GM18909 (cell line): ENCODE data around the gene CEP170B.

Experiments
- ATAC-seq: cut with Tn5 transposase; IDR thresholded peaks from one replicate; pipeline ENCODE4 v1.9.1; 2021; ENCODE audit warnings: mild to moderate bottlenecking; ENCODE audit not compliant: unreplicated experiment, poor library complexity

Gene CEP170B

DNA sequence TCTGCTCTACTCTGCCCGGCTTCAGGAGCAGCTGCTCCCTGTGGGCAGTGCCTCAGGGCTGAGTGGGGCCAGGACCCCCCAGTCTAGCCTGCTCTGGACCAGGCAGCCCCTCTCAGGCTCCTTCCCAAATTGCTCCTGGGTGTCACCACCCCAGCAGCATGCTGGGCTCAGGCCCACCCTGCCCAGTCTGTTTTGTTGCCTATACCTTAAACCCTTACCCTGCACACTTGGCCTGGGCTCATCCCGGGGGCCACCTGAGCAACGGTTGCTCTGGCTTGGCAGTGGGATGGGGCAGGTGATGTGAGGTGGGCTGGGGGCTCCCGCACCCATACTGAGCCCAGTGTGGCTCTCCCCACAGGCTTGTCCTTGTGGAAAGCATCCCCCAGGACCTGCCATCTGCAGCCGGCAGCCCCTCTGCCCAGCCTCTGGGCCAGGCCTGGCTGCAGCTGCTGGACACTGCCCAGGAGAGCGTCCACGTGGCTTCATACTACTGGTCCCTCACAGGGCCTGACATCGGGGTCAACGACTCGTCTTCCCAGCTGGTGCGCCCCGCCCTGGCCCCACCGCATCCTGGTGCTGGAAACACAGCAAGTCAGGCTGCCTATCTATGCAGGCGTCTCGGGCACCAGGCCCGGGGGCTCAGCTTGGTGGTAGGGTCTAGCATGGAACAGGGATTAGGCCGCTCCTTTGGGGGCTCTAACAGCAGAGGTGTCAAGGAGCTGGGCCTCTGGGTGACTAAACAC, 63.5 kb downstream of the CEP170B start:
- ATAC-seq: no peak

DNA sequence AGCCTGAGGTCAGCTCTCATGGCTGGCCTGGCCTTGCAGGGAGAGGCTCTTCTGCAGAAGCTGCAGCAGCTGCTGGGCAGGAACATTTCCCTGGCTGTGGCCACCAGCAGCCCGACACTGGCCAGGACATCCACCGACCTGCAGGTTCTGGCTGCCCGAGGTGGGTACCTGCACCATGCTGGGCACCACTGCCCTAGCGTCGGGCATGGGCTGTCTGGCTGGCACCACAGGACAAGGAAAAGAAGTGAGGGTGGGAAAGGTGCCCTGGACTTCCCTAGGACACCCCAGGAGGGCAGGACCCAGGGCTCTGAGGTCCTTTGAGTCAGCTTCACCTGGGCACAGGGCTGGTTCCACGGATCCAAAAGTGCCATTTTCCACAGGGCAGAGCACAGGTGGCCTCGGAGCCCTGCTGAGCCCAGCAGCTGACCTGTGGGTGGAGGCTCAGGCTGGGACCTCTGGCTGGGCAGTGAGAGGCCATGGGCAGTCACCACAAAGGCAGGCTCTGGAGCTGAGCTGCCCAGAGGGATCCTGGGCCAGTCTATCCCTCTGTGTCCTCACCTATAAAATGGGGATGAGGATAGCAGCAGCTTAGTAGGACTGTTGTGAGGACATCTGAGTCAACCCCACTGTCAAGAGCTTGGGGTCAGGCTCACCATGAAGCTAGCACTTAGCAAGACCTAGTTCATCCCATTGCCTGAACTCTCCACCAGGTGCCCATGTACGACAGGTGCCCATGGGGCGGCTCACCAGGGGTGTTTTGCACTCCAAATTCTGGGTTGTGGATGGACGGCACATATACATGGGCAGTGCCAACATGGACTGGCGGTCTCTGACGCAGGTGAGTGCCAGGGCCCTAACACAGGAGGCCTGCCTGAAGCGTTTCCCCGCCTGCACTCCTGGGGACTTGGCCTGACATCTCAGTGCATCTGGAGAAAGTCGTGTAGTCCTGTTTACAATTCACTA, 64.5 kb downstream of the CEP170B start:
- no peak for ATAC-seq

DNA sequence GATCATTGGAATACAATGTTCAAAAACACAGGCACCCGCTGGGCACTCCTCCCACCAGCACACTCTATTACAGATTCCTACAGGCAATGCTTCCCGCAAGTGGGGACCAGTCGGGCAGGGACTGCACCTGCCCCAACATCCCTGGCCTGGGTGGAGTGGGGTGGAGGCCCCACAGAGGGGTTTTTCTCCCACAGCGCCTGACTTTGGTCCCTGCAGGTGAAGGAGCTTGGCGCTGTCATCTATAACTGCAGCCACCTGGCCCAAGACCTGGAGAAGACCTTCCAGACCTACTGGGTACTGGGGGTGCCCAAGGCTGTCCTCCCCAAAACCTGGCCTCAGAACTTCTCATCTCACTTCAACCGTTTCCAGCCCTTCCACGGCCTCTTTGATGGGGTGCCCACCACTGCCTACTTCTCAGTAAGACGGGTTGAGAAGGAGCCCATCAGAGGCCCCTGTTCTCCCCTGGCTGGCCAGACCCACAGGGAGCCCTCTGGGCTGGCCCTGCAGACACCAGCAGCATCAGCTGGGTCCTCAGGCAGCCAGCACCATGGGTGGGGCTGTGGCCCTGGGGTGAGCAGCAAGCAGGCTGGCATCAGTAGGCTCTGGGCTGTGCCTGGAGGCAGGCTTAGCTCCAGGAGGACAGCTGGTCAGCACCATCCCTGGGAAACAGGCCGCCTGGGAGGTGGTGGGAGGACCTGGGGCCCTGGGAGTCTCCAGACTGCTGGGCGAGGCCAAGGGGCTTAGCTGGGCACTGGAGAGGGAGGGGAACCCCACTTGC, 65.6 kb downstream of the CEP170B start:
- ATAC-seq: no peak

DNA sequence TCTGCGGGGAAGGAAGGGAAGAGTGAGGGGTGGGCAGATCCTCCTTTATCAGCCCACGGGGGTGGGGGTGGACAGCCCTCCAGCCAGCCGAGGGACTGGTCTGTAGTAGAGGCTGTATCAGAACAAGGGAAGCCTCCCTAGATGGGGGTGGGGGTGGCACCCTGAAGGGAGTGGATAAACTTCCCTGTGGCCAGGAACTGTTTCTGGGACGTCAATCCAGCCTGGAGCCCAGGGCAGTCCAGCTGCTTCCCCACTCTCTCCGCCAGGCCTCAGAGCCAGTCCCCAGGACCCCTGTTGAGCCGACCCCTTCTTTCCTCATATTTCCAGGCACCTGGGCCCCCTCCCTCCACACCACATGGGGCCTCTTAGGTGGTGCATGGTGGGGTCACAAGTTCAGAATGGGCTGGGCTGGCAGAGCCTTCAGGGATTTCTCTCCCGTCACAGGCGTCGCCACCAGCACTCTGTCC, 66.3 kb downstream of the CEP170B start:
- ATAC-seq: no peak

DNA sequence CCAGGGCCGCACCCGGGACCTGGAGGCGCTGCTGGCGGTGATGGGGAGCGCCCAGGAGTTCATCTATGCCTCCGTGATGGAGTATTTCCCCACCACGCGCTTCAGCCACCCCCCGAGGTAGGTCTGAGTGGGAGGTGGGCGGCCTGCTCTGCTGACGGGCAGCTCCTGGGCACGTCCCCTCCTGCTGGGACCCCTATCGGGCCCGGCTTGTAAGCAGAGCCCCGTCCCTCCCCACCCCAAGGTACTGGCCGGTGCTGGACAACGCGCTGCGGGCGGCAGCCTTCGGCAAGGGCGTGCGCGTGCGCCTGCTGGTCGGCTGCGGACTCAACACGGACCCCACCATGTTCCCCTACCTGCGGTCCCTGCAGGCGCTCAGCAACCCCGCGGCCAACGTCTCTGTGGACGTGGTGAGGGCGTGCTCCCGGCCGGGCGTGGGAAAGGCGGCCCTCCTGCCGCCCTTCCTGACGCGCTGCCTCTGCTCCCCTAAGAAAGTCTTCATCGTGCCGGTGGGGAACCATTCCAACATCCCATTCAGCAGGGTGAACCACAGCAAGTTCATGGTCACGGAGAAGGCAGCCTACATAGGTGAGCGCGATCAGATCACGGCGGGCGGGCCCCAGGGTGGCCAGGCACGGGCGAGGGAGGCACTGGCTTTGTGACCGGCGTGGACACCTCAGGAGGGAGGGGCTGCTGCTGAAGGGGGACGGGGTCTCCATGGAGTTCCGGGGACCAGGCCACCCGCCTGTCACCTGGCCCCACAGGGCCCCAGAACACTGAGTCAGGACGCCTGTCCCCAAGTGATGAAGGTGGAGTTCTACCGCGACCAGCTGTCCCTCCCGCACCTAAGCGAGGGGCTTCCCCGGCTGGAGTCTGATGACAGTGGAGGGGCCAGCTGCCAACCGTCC, 67.0 kb downstream of the CEP170B start:
- no peak for ATAC-seq

DNA sequence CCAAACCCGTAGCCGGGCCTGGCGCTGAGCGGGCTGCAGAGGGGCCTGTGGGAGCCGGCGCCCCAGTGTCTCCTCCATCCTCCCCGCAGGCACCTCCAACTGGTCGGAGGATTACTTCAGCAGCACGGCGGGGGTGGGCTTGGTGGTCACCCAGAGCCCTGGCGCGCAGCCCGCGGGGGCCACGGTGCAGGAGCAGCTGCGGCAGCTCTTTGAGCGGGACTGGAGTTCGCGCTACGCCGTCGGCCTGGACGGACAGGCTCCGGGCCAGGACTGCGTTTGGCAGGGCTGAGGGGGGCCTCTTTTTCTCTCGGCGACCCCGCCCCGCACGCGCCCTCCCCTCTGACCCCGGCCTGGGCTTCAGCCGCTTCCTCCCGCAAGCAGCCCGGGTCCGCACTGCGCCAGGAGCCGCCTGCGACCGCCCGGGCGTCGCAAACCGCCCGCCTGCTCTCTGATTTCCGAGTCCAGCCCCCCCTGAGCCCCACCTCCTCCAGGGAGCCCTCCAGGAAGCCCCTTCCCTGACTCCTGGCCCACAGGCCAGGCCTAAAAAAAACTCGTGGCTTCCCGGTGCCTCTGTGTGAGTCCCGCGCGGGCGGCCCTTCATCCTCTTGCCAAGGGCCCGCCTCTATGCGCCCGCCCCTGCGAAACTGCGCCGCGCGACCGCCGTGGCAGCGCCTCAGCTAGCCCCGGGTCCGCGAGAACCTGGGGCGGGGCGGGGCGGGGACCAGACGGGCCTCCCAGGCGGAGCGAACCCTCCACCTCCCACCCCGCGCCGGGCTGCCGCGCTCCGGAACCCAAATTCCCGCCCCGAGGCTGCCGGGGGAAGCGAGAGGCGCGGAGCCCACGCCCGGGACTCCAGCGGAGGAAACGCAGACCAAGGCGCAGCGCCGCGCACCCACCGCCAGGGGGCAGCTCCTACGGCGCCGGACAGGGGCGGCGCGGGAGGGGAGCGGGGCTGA, 67.9 kb downstream of the CEP170B start:
- peak; percentile 59 for ATAC-seq

DNA sequence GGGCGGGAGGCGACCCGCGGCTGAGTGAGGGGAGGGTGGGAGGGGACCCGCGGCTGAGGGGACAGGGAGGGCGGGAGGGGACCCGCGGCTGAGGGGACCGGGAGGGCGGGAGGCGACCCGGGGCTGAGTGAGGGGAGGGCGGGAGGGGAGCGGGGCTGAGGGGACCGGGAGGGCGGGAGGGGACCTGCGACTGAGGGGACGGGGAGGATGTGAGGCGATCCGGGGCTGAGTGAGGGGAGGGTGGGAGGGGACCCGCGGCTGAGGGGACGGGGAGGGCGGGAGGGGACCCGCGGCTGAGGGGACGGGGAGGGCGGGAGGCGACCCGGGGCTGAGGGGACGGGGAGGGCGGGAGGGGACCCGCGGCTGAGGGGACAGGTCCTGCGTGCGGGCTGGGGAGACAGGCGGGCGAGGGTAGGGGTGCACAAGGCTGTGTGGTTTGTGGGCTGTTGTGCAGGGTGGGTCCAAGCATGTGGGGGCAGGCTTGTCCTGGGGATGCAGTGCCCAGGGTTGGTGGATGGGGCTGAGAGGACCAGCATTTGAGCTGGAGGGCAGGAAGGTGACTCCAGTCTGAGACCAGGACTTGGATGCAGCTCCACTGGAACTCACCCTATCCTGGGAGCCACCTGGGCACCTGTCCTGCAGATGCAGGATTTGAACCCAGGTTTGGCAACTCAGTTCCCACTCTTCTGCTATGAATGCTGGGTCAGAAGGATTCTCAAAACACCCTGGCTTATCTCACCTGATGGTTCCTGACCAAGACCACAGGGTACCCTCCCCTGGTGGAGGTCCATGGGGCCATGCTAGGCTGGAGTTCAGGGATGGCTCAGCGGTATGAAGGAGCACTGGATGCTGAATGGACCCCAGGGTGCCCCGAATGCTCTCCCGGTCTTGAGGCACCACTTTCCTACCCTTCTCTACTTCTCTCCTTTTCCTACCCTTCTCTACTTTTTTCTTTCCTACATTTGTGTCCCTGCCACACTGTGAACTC, 69.0 kb downstream of the CEP170B start:
- ATAC-seq: no peak

DNA sequence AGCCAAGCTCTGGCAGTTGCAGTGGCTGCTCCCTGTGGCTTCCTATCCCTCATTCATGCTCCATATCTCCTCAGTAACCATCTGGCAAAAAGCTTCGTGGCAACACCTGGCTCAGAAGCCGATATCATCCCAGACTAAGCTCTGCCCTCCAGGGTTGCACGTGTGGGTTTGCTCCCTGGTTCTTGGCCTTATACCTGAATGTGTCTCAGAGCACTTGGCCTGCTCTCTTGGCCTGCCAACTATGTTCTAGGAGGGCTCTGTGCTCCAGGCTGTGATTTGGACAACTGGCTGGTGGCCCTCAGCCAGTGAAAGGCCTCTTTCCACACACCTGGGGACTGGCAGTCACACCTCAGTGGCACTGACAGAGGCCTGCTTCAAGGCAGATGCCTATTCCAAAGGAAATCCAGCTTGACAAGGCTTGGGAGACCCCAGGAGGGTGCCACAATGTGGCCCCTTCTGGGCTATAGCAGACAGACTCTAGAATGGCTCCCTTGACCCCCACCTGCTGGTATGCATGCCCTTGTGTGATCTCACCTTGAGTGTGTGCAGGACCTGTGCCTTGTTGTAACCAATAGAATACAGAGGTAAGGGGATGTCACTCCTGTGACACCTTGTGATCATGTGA, 70.1 kb downstream of the CEP170B start:
- ATAC-seq: no peak

DNA sequence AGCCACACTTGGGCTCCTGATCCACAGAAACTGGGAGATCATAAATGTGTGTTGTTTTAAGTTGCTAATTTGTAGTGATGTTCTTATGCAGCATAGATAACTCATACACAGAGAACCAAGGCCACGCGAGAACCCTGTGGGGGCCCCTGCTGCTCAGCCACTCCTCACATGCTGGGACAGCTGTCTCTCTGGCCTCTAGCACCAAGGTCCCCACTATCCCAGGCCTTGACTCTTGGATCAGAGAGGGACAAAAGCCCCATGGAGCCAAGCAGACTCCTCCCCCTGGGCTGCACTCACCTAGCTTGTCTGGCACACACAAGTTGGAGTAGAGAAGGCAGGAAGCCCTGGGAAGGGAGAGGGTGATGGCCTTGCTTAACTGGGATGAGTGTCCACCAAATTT, 70.9 kb downstream of the CEP170B start:
- ATAC-seq: no peak

DNA sequence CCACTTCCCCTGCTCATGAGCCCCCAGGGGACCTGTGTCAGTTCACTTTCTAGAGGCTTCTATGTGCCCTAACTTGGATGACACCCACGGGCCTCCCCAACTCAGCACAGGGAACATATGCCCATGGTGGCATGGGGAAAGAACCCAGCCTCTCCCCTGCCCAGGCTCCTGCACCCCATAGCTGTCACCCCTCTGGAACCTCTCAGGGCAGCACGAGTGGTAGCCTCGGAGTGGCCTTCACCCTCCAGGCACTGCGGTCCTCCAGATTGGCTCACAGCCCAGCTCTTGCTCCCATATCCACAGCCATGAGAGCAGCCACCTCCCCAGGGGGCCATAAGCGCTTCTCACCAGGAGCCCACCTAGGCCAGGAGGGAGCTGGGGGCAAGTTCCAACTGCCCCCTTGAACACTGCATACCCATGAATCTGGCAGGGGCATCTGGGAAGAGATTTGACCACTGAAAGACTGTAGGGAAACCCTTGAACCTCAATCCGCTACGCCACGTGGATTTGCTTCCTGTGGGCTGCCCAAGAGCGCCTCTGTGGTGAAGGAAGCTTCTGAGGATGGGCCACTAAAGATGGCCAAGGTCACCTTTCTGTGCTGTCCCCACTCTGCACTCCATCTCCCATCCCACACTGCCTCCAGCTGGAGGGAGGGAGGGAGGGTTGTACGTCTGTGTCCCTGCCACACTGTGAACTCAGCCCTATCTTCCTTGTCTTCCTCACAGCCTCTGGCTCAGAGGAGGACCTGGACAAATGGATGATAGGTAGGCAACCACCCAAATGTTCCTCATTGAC, 71.5 kb downstream of the CEP170B start:
- ATAC-seq: no peak

DNA sequence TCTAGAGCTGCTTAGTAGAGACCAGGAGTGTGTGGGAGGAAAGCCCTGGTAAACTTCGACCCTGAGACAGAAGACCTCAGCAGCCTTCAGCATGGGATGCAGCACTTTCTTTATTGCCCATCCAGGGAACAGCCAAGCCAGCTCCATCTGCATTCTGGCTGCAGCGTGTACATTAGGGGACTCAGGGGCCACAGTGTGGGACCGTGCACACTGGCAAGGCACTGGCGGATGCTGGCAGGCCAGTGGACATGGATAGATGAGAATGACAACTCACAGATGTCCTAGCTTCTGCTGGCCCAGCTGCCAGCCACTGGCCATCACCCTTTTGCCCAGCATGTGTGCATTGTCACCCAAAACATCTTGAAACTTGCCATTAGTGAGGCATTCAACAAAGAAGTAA, 72.1 kb downstream of the CEP170B start:
- no peak for ATAC-seq

DNA sequence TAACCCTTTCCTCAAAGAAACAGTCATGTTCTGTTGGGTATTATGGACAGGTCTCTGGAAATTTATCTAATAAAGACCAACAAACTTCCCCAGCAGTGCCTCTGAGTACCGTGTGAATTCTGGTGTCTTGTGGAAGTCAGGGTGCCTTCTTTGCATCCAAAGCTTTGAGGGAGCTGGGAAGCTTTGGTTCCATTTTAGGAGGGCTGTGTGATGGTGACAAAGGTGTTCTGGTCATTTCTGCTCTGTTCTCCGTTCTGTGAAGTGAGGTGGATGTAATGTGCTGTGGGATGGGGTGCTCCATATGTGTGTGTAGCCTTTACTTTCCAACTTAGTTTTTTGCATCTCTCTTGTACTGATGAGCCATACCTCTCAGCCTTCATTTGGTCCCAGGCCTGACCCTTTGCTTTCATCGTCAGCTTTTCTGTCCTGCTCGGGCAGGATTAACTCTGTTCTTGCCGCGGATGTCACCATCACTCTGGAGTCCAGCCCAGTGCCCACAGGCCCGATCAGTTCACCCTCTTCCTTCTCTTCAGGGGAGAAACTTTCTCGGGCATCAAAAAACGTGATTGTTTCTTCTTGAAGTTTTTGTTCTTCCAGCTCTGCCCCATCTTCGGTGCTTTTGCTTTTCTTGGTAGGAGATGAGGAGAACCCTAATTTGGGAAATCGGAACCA, 72.8 kb downstream of the CEP170B start:
- ATAC-seq: no peak

DNA sequence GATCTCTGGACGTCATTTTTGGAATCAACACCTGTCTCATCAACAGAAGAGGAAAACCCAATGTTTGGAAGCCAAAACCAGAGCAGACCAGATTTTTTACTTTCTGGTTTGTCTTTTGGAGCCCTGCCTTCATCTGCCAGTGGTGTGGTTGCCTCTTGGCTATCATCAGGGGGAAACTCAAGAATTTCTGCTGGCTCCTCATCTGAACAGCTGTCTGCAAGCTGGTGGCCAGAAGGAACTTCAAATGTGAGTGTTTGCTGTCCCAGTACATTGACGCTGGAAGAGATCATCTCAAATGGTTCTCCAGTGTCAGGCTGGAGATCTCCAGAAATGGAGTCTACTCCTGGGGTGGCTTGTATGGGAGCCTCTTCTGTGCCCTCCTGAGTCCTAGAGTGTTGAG, 73.4 kb downstream of the CEP170B start:
- ATAC-seq: no peak

DNA sequence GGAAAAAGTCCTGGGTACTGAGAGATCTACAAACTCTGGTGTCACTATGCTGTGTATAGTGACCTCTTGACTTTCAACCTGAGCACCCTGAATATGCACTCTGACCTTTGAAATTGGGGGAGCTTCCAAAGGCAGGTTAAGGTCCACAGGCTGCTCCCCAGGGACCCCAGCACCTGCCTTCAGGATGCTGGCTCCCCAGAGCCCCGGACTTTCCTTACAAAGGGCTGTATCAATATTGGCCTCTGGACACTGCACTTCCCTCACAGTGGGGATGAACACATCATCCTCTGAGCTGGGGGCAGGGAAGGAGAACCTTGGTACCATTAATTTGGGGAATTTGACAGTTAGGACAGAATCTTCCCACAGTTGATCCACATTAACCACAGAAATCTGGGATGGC, 73.9 kb downstream of the CEP170B start:
- ATAC-seq: no peak

DNA sequence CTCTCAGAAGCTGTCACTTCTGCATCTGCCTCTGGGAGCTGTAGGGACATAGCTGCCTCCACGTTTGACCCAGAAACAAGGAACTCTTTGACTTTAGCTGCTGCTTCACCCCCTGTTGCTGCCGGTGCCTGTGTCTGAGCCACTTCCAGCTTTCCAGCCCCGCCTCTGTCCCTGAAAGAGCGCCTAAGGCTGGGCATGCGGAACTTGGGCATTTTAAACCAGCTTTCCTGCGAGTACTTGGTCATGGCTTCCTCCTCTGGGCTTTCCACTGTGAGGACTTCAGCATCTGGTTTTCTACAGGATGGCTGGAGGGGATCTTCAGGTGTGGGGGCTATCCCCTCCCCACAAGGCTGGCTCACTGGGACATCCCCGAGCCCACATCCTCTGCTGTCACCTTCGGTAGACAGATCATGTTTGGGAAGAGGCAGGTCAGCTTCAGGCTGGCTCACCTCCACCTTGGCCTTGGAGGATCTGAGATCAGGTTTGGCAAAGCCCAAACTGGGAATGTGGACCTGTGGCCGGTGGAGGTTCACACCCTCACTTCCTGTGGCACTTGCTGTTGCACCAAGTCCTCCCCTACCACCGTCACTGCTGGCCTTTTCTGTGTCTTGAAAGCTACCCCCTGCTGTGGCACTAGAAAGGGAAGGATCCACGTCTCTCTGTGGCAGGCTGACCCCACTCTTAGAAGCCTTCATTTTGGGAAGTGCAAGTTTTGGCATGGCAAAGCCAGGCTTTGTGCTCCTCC, 74.8 kb downstream of the CEP170B start:
- no peak for ATAC-seq
